PFSK-1 (cell line): Measurements from ENCODE around the gene TBX1.

Experiments
- FOXP2 ChIP-seq: optimal IDR thresholded peaks from 2 replicates; pipeline ENCODE3; 2011; ENCODE audit warnings: borderline replicate concordance, control low read depth, inconsistent platforms; ENCODE audit not compliant: insufficient read depth; ENCODE audit errors: extremely low read length, extremely low read depth
- POLR2AphosphoS5 ChIP-seq: IDR thresholded peaks from 2 replicates; pipeline ENCODE4 v1.6.1; 2012; ENCODE audit warnings: low read depth, mild to moderate bottlenecking, control low read depth, low read length, moderate library complexity
- SIN3A ChIP-seq: IDR thresholded peaks from 2 replicates; pipeline ENCODE4 v1.6.1; 2012; ENCODE audit warnings: mild to moderate bottlenecking, low read length, moderate library complexity, borderline replicate concordance; ENCODE audit not compliant: insufficient read depth
- TAF1 ChIP-seq: IDR thresholded peaks from 2 replicates; pipeline ENCODE4 v1.6.1; 2012; ENCODE audit warnings: low read length, control low read depth, borderline replicate concordance; ENCODE audit not compliant: insufficient read depth
- TF ChIP-seq, protein P1 (sequence below), 2 experiments: IDR thresholded peaks; 2 replicates each; pipeline versions ENCODE4 v1.6.1 to v1.8.0; 2011 to 2012; ENCODE audit warnings: low read depth in 2 of 2, low read length in 2 of 2, control low read depth in 1 of 2, inconsistent platforms in 1 of 2, mild to moderate bottlenecking in 1 of 2, moderate library complexity in 1 of 2; ENCODE audit not compliant: insufficient read depth in 1 of 2

Gene TBX1

DNA sequence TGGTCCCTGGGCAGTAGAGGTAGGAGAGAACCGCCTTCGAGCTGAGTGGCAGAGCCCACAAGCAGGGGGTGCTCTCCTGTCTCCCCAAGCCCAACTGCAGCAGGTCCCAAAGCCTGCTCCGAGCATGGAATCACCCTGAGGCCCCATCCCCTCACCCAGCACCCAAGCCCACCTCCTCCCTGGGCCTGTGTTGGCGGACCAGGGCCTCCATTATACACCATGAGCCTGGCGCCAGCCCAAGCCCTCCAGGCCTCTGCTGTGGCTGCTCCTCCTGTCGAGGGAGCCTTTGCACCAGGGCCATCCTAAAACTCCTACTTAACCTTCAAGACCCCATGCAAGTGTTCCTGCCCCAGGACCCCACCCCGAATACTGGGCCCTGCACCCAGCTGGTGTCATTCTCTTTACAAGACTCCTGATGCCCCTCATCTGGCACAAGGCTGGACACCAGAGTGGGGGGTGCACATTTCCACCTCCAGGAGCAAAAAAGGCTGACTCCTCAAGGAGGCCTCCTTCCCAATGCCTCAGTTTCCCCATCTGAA, 20.6 kb upstream of the TBX1 start:
- TF ChIP-seq POLR2AphosphoS5 = no peak
- TF ChIP-seq FOXP2 = no peak
- TF ChIP-seq TAF1 = no peak
- no peak for TF ChIP-seq SIN3A
- TF ChIP-seq, protein P1, sequence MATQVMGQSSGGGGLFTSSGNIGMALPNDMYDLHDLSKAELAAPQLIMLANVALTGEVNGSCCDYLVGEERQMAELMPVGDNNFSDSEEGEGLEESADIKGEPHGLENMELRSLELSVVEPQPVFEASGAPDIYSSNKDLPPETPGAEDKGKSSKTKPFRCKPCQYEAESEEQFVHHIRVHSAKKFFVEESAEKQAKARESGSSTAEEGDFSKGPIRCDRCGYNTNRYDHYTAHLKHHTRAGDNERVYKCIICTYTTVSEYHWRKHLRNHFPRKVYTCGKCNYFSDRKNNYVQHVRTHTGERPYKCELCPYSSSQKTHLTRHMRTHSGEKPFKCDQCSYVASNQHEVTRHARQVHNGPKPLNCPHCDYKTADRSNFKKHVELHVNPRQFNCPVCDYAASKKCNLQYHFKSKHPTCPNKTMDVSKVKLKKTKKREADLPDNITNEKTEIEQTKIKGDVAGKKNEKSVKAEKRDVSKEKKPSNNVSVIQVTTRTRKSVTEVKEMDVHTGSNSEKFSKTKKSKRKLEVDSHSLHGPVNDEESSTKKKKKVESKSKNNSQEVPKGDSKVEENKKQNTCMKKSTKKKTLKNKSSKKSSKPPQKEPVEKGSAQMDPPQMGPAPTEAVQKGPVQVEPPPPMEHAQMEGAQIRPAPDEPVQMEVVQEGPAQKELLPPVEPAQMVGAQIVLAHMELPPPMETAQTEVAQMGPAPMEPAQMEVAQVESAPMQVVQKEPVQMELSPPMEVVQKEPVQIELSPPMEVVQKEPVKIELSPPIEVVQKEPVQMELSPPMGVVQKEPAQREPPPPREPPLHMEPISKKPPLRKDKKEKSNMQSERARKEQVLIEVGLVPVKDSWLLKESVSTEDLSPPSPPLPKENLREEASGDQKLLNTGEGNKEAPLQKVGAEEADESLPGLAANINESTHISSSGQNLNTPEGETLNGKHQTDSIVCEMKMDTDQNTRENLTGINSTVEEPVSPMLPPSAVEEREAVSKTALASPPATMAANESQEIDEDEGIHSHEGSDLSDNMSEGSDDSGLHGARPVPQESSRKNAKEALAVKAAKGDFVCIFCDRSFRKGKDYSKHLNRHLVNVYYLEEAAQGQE (IDR thresholded peaks at IDR 0.05; ENCODE audit: insufficient read depth in 1 of 2, low read depth in 2 of 2, low read length in 2 of 2) = no peak

DNA sequence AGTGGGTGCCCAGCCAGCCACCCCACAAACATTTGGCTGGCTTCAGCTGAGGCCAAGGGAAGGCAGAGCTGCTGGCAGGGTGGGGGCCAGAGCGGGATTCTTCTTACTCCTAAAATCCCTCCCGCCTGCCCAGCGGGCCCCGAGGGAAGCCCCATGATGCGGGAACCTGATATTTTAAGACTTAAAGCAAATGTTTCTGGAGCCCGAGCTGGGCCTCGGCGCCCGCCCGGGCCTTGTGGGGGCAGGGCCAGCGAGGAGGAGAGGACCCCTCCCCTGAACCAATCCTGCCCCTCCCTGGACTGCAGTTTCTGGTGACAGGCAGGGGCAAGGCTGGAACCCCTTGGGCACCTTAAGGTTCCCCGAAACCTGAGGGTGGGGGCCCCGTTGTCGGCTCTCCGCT, 20.0 kb upstream of the TBX1 start:
- TF ChIP-seq, protein P1 (IDR thresholded peaks at IDR 0.05; ENCODE audit: insufficient read depth in 1 of 2, low read depth in 2 of 2, low read length in 2 of 2) = no peak
- TF ChIP-seq SIN3A = no peak

DNA sequence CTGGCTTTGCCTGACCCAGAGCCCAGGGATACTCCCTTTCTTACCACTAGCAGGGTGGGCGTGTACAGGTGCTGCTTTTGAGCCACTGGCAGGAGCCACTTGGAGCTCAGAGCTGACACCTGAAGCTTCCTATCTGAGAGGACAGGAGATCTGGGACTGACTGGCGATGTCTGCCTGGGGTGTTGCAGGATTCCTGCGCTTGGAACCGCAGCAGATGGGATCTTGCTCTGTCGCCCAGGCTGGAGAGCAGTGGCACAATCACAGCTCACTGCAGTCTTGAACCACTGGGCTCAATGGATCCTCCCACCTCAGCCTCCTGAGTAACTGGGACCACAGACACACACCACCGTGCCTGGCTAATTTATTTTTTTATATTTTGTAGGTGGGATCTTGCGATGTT, 19.5 kb upstream of the TBX1 start:
- TF ChIP-seq, protein P1 (IDR thresholded peaks at IDR 0.05; ENCODE audit: insufficient read depth in 1 of 2, low read depth in 2 of 2, low read length in 2 of 2) = no peak
- TF ChIP-seq TAF1 = no peak
- TF ChIP-seq SIN3A = no peak
- no peak for TF ChIP-seq FOXP2
- TF ChIP-seq POLR2AphosphoS5 = no peak

DNA sequence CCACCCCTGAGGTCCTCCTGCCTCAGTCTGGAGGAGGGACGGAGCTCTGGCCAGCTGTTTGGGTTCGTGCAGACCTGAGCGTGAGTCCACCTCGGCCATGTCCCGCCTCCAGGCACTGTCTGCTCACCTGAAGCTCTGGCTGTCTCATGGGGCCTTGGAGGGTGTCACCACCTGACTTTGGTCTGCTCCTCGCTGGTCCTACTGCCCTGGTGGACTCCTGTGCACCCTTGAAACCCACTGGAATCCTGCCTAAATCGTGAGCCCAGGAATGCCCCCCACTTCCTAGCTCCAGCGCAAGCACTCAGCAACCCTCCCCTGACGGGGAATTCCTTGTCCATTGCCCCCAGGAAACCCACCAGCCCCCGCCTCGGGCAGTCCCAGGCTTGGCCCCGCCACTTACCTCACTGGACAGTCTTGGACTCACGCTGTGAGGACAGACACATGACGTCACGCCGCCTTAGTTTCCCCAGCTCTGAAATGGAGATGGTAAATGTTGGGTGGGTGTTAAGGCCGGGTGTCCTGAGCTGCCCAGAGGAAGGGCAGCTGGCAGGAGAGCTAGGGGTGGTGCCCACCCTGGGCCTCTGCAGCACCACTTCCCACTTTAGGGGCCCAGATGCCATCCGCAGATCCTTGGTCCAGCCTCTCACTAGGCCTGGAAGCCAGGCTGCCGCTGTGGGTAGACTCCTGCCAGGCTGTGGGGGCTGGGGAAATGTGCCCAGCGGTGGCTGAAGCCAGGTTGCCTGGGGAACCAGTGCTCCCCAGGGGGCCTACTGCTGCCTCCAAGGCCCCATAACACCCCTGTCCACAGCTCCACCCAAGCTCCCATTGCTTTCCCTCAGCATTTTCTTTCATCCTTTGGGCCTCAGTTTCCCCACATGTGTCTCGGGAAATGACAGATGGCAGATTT, 18.2 kb upstream of the TBX1 start:
- TF ChIP-seq POLR2AphosphoS5 (no peak), SIN3A (no peak), FOXP2 (no peak), TAF1 (no peak)
- TF ChIP-seq, protein P1 (IDR thresholded peaks at IDR 0.05; ENCODE audit: insufficient read depth in 1 of 2, low read depth in 2 of 2, low read length in 2 of 2) = no peak

DNA sequence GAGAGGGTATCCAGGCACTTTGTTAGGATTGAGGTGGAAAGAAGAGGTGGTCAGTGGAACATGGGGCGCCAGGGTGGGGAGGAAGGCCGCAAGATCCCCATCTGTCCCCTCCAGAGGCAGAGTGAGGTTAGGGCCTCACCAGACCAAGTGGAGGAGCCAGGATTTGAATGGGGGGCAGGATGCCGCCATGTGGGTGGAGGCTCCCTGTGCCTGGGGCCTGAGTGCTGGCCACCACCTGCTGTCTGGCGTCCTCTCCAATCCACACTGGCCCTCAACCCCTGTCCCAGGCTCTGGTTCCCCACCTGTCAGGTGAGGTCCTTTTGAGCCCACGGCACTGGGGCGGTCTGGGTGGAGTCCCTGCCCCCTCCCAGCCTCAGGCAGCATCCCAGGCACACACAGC, 17.5 kb upstream of the TBX1 start:
- TF ChIP-seq, protein P1 (IDR thresholded peaks at IDR 0.05; ENCODE audit: insufficient read depth in 1 of 2, low read depth in 2 of 2, low read length in 2 of 2) = no peak
- TF ChIP-seq TAF1 = no peak
- TF ChIP-seq FOXP2 = no peak
- no peak for TF ChIP-seq POLR2AphosphoS5
- no peak for TF ChIP-seq SIN3A
